Measurements from ENCODE around the gene FAM98B. TPM values are rescaled to one million over a fixed set of nuclear protein-coding genes. Genes with fewer than 3 reads are reported as not detected.
A peak's percentile ranks its signal among the peaks of the same experiment; 100 is the strongest.
"Not testable (repeated sequence)": the region's sequence is repeated elsewhere in the genome, so short reads cannot be mapped to it uniquely, and the experiment has no call there.

Gene FAM98B
- total RNA-seq, 1 donor from 2014 or later = 16.8 TPM

GRCh38 chr15:38430106-38430760 lies 23.7 kb upstream of the FAM98B start:
- Histone ChIP-seq H3K4me3 (no peak overlapping the region), H3K9me3 (no peaks in the 10 kb centered on the region), H3K36me3 (no peaks in the 10 kb centered on the region), H3K27ac (no peak overlapping the region), H3K4me1 (no peaks in the 10 kb centered on the region), H3K27me3 (ENCODE audit: low read depth) (no peaks in the 10 kb centered on the region)
- ATAC-seq (no peak), DNase-seq (no peak)
- TF ChIP-seq CTCF (IDR thresholded peaks at IDR 0.05) = no peak
- intact Hi-C loops (cut with DNase I) = no loop called here

GRCh38 chr15:38436993-38437392 lies 16.9 kb upstream of the FAM98B start:
- no peaks in the 10 kb centered on the region for H3K27me3 ChIP-seq (ENCODE audit: low read depth)
- ATAC-seq (no peak), DNase-seq (no peak)
- no peak overlapping the region for H3K4me3 ChIP-seq
- no peaks in the 10 kb centered on the region for H3K36me3 ChIP-seq
- no peaks in the 10 kb centered on the region for H3K4me1 ChIP-seq
- intact Hi-C loops (cut with DNase I) = no loop called here
- no peaks in the 10 kb centered on the region for H3K9me3 ChIP-seq
- TF ChIP-seq CTCF (IDR thresholded peaks at IDR 0.05) = no peak
- H3K27ac ChIP-seq = no peak overlapping the region

GRCh38 chr15:38437603-38438002 lies 16.3 kb upstream of the FAM98B start:
- ATAC-seq; H3K36me3 ChIP-seq; H3K4me3 ChIP-seq; H3K27me3 ChIP-seq (ENCODE audit: low read depth); H3K27ac ChIP-seq; DNase-seq; intact Hi-C loops (cut with DNase I); H3K4me1 ChIP-seq; H3K9me3 ChIP-seq: not testable (repeated sequence)

GRCh38 chr15:38438031-38438986 lies 15.6 kb upstream of the FAM98B start:
- no peaks in the 10 kb centered on the region for H3K36me3 ChIP-seq
- DNase-seq (no peak), ATAC-seq (no peak)
- no peaks in the 10 kb centered on the region for H3K27me3 ChIP-seq (ENCODE audit: low read depth)
- intact Hi-C loops (cut with DNase I) = no loop called here
- TF ChIP-seq CTCF (IDR thresholded peaks at IDR 0.05) = no peak
- no peaks in the 10 kb centered on the region for H3K4me1 ChIP-seq
- H3K4me3 ChIP-seq = no peak overlapping the region
- no peak overlapping the region for H3K27ac ChIP-seq
- no peaks in the 10 kb centered on the region for H3K9me3 ChIP-seq

GRCh38 chr15:38440353-38441129 lies 13.4 kb upstream of the FAM98B start:
- Histone ChIP-seq H3K4me1 (no peaks in the 10 kb centered on the region), H3K4me3 (no peak overlapping the region), H3K36me3 (no peaks in the 10 kb centered on the region), H3K9me3 (no peaks in the 10 kb centered on the region), H3K27me3 (ENCODE audit: low read depth) (peaks cover 6% of the 10 kb centered on the region), H3K27ac (no peak overlapping the region)
- DNase-seq (peak; percentile 49), ATAC-seq (peak; percentile 88 to 94)
- TF ChIP-seq CTCF (IDR thresholded peaks at IDR 0.05) = peak; percentile 94
- intact Hi-C loops (cut with DNase I) = loop anchor here (10.0 kb wide), 1 partner anchor 254 kb away; no protein-coding TSS in a partner anchor

All from lower lobe of right lung (tissue), 2 donors.